Right lung (tissue), 5 donors: ENCODE measurements around the gene ARVCF. TPM values are rescaled to one million over a fixed set of nuclear protein-coding genes. Genes with fewer than 3 reads are reported as not detected.
A peak's percentile ranks its signal among the peaks of the same experiment; 100 is the strongest.

Experiments used
- DNase-seq, 2 donors: peaks; one replicate each; pipeline ENCODE4 v3.0.0-alpha.2; 2013
- polyA plus RNA-seq, 5 donors: library from polyadenylated mRNA; unstranded; fragments of 120-200 nt; gene quantifications; one replicate each; pipeline versions ENCODE4 v1.2.1 to v1.2.3, GENCODE V29; 2013; ENCODE audit warnings: inconsistent platforms in 1 of 5, low replicate concordance in 1 of 5; ENCODE audit not compliant: insufficient read length in 5 of 5, insufficient read depth in 1 of 5

Gene ARVCF
- polyA plus RNA-seq, 5 donors: 18.4 to 46.1 (median 24.7) TPM

DNA sequence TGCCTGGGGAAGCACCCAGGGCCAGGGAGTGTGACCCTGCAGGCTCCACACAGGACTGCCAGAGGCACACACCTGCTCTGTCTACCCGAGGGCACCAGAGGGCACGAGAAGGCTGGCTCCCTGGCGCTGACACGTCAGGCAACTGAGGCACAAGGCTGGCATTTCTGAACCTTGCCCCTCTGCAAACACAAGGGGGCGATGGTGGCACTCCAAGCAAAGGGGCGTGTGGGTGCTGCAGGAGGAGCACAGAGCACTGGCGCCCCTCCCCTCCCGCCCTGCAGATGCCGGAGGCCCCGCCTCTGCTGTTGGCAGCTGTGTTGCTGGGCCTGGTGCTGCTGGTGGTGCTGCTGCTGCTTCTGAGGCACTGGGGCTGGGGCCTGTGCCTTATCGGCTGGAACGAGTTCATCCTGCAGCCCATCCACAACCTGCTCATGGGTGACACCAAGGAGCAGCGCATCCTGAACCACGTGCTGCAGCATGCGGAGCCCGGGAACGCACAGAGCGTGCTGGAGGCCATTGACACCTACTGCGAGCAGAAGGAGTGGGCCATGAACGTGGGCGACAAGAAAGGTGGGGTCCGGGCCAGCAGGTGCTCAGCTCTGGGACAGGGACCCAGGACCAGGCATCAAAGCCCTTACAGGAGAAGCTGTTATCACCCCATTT, 54.2 kb downstream of the ARVCF start:
- peak; percentile 60 to 62 for DNase-seq

DNA sequence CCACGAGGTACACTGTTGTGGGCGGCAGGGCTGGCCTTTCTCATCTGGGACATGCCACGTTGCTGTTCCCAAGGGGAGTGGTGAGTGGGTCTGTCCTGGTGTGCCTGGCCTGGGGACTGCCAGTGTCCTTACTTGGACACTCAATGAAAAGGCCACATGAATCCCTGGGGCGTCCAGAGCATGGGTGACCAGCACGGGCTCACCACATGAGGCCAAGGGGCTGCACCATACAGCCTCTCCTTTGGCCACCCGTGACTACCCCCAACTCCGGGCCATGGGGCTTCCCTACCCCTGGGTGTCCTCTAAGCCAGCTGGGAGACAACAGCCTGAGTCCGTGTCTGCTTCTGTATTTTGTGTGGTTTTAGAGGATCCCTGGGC, 54.8 kb downstream of the ARVCF start:
- DNase-seq: no peak

DNA sequence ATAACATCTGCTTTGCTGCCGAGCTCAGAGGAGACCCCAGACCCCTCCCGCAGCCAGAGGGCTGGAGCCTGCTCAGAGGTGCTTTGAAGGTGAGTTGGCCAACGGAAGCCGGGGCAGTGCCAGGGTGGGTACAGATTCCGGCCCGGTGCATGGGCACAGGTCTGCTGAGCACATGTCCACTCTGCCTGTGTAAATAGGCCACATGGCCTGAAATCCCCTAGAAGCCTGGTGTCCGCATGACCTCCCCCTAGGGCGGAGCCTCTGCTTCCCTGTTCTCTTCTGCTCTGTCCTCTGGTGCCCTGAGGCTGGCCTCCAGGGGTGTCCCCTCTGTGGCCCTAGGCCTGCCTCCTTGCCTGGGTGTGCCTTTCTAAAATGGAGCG, 55.4 kb downstream of the ARVCF start:
- DNase-seq: no peak

DNA sequence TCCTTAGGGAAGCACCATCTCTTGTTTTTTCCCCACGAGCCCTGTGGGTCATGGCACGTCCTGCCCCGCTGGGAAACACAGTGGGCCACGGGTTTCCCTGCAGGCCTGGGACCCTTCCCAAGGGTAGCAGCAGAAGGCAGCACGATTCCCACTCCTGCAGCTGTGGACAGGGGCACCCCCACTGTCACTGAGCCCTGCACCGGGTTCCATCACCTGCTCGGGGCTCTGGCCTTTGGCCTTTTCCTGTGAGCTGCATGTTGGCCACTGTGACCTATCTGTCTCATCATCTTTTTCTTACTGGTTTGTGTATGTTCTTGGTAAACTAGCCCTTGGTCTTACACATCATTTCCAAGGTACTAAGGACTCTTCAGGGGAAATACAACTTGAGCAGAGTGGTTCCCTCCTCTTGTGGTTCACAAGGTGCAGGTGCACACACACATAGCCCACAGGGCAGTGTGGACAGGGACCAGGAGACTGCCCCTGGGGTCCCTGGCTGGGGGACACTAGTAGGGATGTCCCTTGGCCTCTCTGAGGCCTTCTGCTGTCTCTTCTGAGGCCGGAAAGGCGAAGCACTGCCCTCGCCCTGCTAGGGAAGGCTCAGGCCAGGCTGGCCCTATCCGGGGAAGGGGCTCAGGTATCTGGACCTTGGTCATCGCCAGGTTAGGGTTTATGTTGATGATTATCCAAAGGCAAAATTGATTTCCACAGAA, 56.0 kb downstream of the ARVCF start:
- DNase-seq: no peak

DNA sequence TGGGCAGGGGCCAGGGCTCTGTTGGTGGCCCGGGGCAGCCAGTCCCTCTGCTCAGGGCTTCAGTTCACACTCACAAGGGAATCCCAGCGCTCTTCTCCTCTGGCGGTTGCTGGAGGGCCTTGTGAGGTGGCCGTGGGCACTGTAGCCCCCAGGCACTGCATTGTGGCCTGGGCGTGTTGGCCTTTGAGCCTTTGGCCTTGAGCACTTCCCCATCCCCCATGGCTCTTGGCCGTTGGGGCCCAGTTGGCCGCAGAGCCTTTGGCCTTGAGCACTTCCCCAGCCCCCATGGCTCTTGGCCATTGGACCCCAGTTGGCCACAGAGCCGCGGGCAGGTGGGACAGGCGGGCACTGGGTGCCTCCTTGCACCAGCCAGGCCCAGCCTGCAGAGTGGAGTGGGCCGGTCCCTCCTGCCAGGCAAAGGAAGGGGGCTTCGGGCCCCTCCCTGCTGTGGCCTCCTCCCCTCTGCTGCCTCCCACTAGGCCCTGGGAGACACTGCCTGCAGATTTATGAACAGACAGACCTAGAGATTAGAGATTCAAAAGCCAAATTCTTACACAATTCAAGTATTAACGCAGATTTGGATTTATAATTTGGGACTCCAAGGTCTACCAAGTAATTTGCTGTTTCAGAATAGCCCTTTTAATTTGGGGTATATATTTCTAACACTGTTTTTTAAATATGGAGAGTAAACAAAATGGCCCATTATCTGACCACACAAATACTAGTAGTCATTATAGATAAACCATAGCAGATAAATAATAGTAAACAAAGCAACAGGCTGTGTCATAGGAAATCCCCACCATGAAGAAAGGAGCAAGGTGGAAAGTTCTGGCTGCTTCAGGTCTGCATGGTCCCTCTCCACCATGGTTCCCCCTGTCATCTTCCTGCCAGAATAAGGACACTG, 56.8 kb downstream of the ARVCF start:
- no peak for DNase-seq

DNA sequence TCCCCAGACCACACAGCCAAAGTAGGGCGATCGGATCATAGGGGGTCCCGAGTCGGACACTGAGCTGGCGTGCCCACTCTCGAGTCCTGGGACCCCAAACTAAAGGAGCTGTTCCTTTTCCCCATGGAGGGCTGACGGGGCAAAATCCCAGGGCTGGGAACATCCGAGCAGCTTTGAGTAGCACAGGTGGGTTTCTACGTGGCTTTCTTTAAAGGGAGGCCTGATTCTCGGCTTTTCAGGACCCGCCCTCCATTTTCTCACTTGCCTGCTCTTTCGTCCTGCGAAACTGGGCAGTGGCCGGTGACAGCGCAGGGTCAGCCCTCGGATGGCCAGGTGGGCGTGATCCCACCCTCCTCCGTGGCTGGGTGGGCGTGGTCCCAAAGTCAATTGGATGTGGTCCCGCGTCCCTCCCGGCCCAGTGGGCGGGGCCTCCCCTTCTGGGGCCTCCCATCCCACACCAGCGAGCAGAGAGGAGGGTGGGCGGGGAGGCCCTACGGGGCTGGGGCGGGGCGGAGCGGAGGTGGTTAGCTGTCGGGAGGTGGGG, 57.5 kb downstream of the ARVCF start:
- peak; percentile 77 for DNase-seq

DNA sequence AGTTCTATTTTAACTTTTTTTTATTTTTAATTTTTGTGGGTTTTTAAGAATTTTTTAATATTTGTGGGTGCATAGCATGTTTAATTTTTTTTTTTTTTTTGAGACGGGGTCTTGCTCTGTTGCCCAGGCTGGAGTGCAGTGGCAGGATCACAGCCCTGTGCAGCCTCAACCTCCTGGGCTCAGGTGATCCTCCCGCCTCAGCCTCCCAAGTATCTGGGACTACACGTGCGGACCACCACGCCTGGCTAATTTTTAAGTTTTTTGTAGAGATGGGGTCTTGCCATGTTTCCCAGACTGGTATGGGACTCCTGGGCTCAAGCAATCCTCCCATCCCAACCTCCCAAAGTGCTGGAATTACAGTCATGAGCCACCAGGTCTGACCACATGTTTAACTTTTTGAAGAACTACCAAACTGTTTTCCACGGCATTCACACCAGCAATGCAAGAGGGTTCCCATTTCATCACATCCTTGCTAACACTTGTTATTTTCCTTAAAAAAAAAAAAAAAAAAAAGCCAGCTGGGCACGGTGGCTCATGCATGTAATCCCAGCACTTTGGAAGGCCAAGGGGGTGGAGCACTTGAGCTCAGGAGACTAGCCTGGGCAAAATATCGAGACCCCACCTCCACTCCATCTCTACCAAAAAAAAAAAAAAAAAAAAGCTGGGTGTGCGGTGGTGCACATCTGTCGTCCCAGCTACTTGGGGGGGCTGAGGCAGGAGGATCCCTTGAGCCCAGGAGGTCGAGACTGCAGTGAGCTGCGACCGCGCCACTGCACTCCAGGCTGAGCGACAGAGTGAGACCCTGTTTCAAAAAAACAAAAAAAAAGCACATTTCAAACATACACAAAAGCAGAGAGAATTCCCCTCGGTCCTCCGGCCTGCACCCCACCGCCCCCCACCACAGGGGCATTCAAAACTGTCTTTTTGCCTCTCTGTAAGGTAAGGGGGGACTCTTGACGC, 58.3 kb downstream of the ARVCF start:
- DNase-seq: no peak

DNA sequence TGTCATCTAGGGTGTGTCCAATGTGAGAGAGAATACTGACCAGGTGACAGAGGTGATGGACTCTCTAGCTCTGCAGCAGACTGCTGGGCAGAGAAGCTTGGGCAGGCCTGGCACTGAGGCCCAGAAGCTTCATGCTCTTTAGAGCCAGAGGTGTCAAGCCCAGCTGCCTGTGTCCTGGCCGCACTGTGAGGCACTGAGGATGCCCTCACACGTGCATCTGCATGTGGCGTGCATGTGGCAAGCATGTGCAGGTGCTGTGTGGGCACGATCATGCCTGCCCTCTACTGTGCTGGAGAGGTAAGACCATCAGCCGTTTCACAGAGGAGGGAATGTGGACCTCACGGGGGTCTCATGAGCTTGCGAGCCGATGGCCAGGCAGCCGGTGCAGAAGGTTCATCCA, 59.2 kb downstream of the ARVCF start:
- no peak for DNase-seq

DNA sequence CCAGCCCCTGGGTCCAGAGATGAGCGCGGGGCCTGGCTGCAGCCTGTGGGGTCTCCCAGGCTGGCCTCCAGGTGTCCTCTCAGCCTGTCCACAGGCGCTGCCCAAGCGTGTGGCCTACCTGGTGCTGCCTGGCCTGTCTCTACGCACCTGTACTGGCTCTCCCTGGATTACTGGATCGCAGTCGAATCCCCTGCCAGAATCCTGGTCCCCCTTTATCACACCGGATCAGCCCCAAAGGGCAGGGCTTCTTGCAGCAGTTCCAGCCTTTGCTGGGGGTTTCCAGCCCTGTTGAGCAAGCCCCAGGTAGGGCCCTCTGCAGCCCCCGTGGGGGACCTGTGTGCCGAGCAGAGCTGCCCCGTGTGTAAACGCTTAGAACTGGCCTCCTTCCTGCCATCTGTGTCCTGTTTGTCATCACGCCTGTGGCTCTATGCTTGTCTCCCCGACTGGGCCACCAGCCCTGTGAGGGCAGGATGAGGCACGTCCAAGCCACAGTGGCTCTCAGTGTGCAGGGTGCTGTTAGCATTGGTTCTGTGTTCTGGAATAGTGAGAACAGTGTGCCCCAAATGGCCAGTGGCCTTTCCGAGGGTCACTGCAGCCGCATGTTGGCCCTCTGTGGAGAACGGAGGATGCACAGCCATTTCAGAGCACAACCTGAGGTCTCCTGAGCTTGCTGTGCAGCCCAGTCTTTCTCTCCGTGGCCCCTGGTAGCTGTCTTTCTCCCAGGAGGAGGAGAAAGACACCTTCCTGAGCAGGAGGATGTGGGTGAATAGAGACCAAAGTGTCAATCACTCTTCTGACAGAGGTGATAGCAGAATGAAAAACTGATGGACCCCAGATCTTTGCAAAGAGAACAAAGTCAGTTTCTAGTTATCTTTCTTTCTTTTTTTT, 61.1 kb downstream of the ARVCF start:
- no peak for DNase-seq

DNA sequence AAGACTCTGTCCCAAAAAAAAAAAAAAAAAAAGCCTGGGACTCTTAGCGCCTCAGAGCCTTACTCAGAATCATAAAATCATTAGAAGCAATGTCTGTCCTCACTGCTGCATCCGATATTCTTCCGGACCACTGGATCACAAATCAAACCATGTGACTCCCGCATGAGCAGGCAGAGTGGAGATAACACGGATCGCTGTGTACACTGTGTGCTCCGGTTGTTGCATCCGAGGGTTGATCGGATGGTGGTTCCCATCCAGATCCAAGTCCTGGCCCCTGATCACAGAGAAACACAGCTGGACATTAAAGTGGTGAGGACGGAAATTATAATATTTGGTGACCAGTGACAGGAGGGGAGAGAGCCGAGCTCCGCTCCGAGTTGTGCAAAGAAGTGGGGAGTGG, 65.3 kb downstream of the ARVCF start:
- DNase-seq: no peak

DNA sequence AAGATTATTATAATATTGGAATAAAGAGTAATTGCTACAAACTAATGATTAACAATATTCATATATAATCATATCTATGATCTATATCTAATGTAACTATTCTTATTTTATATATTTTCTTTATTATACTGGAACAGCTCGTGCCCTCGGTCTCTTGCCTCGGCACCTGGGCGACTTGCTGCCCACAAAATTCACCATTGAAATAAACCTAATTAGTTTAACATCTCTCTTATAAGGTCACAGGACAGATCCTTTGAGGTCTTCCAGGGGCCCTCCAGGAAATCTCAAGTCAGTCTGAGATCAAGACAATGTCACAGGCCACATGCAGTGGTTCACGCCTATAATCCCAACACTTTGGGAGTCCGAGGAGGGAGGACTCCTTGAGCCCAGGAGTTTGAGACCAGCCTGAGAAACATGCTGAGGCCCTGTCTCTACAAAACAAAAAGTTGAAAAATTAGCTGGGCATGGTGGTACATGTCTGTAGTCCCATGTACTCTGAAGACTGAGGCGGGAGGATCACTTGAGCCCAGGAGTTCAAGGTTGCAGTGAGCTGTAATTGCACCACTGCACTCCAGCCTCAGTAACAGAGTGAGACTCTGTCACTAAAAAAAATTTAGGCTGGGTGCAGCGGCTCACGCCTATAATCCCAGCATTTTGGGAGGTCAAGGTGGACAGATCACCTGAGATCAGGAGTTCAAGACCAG, 68.4 kb downstream of the ARVCF start:
- DNase-seq: no peak

DNA sequence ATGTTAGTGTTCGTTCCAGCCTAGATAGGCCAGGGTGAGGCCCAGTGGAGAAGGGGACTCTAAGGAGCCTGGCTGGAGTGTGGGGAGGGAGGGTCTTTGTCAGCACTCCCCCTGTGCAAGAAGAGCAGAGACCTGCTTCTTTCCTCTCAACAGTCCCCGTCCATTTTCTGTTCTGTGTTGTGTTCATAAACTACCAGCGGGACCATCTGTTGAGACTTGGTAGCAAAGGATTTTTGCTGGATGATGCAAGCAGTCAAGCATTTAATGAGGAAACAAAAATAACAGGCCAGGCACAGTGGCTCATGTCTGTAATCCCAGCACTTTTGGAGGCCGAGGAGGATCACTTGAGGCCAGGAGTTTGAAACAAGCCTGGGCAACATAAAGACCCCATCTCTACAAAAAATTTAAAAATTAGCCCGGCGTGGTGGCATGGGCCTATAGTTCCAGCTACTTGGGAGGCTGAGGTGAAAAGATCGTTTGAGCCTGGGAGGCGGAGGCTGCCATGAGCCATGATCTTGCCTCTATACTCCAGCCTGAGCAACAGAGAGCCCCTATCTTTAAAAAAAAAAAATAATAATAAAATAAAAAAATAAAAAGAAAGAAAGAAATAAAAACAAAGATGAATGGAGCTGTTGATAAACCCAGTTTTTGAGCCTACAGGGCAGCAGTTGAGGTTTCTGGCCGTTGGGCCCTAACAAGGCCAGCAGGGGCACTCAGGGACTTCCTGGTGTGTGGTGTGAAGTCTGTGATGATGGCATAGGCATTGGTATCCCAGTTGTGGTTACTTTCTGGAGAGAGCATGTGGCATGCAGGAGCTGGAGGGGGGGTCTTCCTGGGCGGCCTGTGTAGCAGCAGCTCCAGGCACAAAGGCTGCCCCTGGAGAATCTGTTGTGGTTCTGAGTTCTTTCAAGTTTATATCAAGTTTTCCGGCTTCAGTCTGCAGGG, 73.3 kb downstream of the ARVCF start:
- peak; percentile 63 to 69 for DNase-seq

DNA sequence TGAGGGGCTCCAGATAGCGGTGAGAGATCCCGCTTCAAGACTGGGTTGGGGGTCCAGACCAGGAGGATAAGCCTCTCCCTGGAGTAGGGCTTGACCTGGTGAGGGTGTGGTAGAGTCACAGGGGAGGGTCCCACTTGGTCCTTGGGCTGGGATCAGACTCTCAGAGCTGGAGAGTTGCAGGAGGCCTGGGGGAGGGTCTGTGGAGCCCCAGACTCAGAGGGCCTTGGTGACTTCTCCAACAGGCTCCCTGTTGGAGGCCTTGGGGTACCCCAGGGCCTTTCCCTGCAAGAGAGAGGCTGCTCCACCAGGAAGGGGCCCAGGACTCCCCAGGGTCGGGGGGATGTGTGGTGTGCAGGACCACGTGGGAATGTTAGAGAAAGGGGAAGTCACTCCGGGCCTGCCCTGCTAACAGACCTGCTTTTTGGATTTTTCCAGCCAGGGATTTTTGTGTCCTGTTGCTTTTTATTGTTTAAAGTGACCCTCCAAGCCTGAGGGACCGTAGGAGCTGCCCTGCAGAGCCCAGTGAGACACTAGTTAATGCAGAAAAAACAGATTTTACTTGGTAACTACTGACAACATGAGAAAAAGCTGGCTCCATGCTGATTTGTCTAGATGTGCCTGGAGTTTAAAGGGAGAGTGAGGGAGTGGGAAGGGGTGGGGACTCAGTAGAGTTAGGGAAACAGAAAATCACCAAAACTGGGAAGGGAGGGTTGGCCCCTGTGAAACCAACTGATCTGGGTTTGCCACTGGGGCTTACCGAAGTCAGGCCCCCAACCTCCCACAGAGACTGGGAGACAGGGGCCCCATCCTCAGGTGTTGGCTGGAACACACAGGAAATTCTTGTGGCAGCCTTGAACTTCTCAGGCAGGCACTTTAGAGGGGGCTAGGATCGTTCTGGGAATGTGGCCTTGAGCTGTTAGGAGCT, 74.2 kb downstream of the ARVCF start:
- peak; percentile 57 to 60 for DNase-seq

DNA sequence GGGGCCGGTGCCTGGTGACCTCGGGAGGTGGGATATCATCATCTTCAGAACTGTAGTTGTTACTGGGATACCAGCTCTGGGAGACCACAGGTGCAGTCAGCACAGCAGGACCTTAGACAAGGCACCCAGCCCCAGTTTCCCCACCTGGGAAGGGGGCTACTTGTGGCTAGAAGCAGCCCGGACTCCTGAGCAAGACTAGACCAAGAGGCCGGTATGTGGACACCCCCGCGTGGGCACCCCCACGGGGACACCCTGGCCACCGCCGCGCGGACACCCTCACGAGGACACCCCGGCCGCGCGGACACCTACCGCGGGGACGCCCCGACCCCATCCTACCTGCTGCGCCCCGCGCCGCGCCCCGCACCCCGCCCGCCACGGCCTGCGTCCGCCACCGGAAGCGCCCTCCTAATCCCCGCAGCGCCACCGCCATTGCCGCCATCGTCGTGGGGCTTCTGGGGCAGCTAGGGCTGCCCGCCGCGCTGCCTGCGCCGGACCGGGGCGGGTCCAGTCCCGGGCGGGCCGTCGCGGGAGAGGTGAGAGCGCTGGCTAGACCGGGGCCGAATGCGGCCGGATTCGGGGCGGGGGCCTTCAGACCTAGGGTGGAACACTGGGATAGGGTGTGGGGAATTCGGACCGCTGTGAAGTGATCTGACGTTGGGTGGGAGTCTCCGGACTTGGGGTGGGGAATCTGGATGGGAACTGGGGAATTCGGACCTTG, 75.1 kb downstream of the ARVCF start, which contains the start of the genes COMT and TXNRD2:
COMT (plus strand) TSS at position 408 of the 718 bp plus-strand sequence. CDS start 20,755 bp downstream, outside the sequence.
TXNRD2 (minus strand) TSS at position 454 of the 718 bp plus-strand sequence; CDS start at position 439, 15 bp downstream.
- DNase-seq: peak; percentile 60 to 62

DNA sequence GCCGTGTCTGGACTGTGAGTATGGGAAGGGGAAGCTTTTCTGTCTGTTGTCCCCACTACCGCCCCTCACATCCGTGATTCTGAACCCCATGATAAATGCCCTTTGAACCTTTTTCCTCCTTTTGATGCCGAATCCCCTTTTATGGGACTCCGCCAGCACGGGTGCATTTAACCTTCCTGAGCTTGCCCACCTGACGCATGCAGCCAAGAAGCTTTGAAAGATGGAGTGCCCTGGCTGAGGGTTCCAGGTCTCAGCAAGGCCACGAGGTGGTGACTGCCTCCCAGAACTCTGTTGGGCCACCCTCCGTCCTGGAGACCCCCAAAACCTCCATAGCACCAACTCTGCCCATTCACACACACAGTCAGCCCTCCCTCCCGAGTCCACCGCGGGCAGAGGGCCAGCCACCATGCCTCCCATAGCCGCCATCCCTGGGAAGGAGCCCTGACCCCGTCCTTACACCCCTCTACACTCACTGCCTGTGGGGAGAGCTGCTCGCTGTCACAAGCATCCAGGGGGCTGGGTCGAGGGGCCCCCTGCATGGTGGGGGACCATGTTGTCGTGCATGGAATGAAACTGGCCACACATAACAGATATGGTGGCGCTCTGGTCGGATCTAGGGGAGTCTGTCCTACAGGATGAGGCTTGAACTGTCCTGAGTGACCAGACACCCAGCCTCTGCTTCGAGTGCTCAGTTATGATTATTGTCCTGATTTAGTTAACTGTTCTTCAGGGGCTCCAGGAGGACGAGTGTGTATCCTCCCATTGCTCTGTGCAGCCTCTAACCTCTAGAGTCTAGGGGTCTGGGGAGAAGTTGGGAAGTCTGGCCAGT, 75.9 kb downstream of the ARVCF start:
- no peak for DNase-seq
